HG02571 (cell line): ENCODE measurements around the gene COL9A1.

ENCODE experiments used
- ATAC-seq: cut with Tn5 transposase; IDR thresholded peaks from one replicate; pipeline ENCODE4 v1.9.1; 2021; ENCODE audit warnings: mild to moderate bottlenecking, moderate library complexity; ENCODE audit not compliant: unreplicated experiment

The COL9A1 gene

GRCh38 chr6:70289299-70289698 is 13.6 kb downstream of the COL9A1 start:
- ATAC-seq, result no peak

- no peak for ATAC-seq
These were observed 16.0 kb downstream of the COL9A1 start for GRCh38 chr6:70286905-70287304.

- ATAC-seq, result no peak
These were observed 17.7 kb downstream of the COL9A1 start for GRCh38 chr6:70285201-70285600.

- no peak for ATAC-seq
These were observed 19.9 kb downstream of the COL9A1 start for GRCh38 chr6:70282919-70283461.

GRCh38 chr6:70282312-70282918 is 20.5 kb downstream of the COL9A1 start:
- no peak for ATAC-seq

GRCh38 chr6:70281923-70282311 is 21.0 kb downstream of the COL9A1 start:
- ATAC-seq, result no peak

GRCh38 chr6:70280400-70280853 is 22.5 kb downstream of the COL9A1 start:
- ATAC-seq, result no peak

- no peak for ATAC-seq
These were observed 25.4 kb downstream of the COL9A1 start for GRCh38 chr6:70277470-70277869.

- no peak for ATAC-seq
These were observed 28.5 kb downstream of the COL9A1 start for GRCh38 chr6:70274338-70274737.

GRCh38 chr6:70272071-70272470 is 30.8 kb downstream of the COL9A1 start:
- no peak for ATAC-seq

- ATAC-seq, result no peak
These were observed 32.4 kb downstream of the COL9A1 start for GRCh38 chr6:70270287-70271005.

GRCh38 chr6:70266142-70266541 is 36.7 kb downstream of the COL9A1 start:
- no peak for ATAC-seq

- ATAC-seq, result no peak
These were observed 38.6 kb downstream of the COL9A1 start for GRCh38 chr6:70264306-70264705.

- ATAC-seq, result no peak
These were observed 44.4 kb downstream of the COL9A1 start for GRCh38 chr6:70258483-70258882.

- ATAC-seq, result no peak
These were observed 45.1 kb downstream of the COL9A1 start for GRCh38 chr6:70257768-70258273.

- ATAC-seq, result no peak
These were observed 48.1 kb downstream of the COL9A1 start for GRCh38 chr6:70254784-70255183.

- ATAC-seq, result no peak
These were observed 49.0 kb downstream of the COL9A1 start for GRCh38 chr6:70253923-70254322.

- no peak for ATAC-seq
These were observed 50.3 kb downstream of the COL9A1 start for GRCh38 chr6:70252604-70253003.

GRCh38 chr6:70246118-70246517 is 56.8 kb downstream of the COL9A1 start:
- ATAC-seq, result no peak

GRCh38 chr6:70241991-70242420 is 60.9 kb downstream of the COL9A1 start:
- no peak for ATAC-seq

GRCh38 chr6:70241031-70241430 is 61.9 kb downstream of the COL9A1 start:
- ATAC-seq, result no peak

- ATAC-seq, result no peak
These were observed 66.5 kb downstream of the COL9A1 start for GRCh38 chr6:70236343-70236742.
